K562 (cell line): ENCODE results near the gene ERN1. TPM values are rescaled to one million over a fixed set of nuclear protein-coding genes. Genes with fewer than 3 reads are reported as not detected.

Experiments
- ARID1B ChIP-seq: fragments of 450-650 bp; IDR thresholded peaks from 2 replicates; pipeline ENCODE4 v1.6.1; 2016; ENCODE audit warnings: antibody characterized with exemption, mild to moderate bottlenecking, inconsistent platforms
- CBX3 ChIP-seq, 2 experiments: IDR thresholded peaks; 1 replicate in 1 of 2; 2 replicates in 1 of 2; pipeline ENCODE4 v1.6.1; 2012; ENCODE audit warnings: inconsistent platforms in 2 of 2, low read length in 2 of 2, borderline replicate concordance in 1 of 2, control low read depth in 1 of 2
- CBX8 ChIP-seq: fragments of 200-600 bp; sonication (generic); IDR thresholded peaks from 2 replicates; pipeline ENCODE4 v1.6.1; 2012; ENCODE audit warnings: borderline replicate concordance, mixed run types, low read depth, mild to moderate bottlenecking, moderate library complexity, mixed read lengths, low read length, control low read depth, inconsistent platforms; ENCODE audit not compliant: poor library complexity, severe bottlenecking; ENCODE audit errors: extremely low read depth
- ELF2 ChIP-seq: fragments of 250-450 bp; sonication (Bioruptor Pico); IDR thresholded peaks from 2 replicates; pipeline ENCODE4 v1.5.0; 2021; ENCODE audit warnings: mild to moderate bottlenecking
- EP300 ChIP-seq: IDR thresholded peaks from 2 replicates; pipeline ENCODE4 v1.6.1; 2012; ENCODE audit warnings: low read length, improper control_type of control experiment
- ETV6 ChIP-seq, 3 experiments: fragments of 150-350 bp in 1 of 3; sonication (generic) in 1 of 3; formaldehyde crosslinking in 1 of 3; IDR thresholded peaks; 2 replicates each; pipeline versions ENCODE4 v1.6.1 to v1.8.0; 2014 to 2022; ENCODE audit warnings: borderline replicate concordance in 2 of 3, low read depth in 2 of 3, antibody characterized with exemption in 1 of 3, low read length in 1 of 3, mild to moderate bottlenecking in 1 of 3, missing genetic modification reagents in 1 of 3
- JUNB ChIP-seq: fragments of 450-650 bp; formaldehyde crosslinking; conservative IDR thresholded peaks from 2 replicates; pipeline ENCODE4 v1.4.0; 2020; ENCODE audit warnings: mild to moderate bottlenecking
- KDM1A ChIP-seq, 2 experiments: fragments of 450-650 bp; IDR thresholded peaks; 2 replicates each; pipeline ENCODE4 v1.6.1; 2016; ENCODE audit warnings: mild to moderate bottlenecking in 2 of 2
- MECOM ChIP-seq: fragments of 250-450 bp; sonication (Bioruptor Pico); IDR thresholded peaks from 2 replicates; pipeline ENCODE4 v1.8.0; 2022; ENCODE audit warnings: inconsistent platforms
- POU5F1 ChIP-seq: fragments of 150-350 bp; IDR thresholded peaks from 2 replicates; pipeline ENCODE4 v1.6.1; 2014; ENCODE audit warnings: borderline replicate concordance, low read length, low read depth, mild to moderate bottlenecking; ENCODE audit not compliant: partially characterized antibody
- SIX5 ChIP-seq, 2 experiments: IDR thresholded peaks; 2 replicates each; pipeline ENCODE4 v1.6.1; 2011; ENCODE audit warnings: low read length in 2 of 2, borderline replicate concordance in 1 of 2, low read depth in 1 of 2, mild to moderate bottlenecking in 1 of 2, moderate library complexity in 1 of 2; ENCODE audit not compliant: insufficient read depth in 1 of 2
- SMAD2 ChIP-seq: fragments of 150-350 bp; IDR thresholded peaks from 2 replicates; pipeline ENCODE4 v1.6.1; 2014; ENCODE audit warnings: low read depth, mild to moderate bottlenecking, low read length
- SMARCA4 ChIP-seq: fragments of 450-650 bp; IDR thresholded peaks from 2 replicates; pipeline ENCODE4 v1.6.1; 2016
- SOX6 ChIP-seq: fragments of 450-650 bp; IDR thresholded peaks from 2 replicates; pipeline ENCODE4 v1.6.1; 2014; ENCODE audit warnings: mild to moderate bottlenecking
- ZBTB8A ChIP-seq: fragments of 450-650 bp; IDR thresholded peaks from 2 replicates; pipeline ENCODE4 v1.6.1; 2018; ENCODE audit warnings: mild to moderate bottlenecking, moderate library complexity; ENCODE audit not compliant: partially characterized antibody
- ZNF217 ChIP-seq: sonication (generic); formaldehyde crosslinking; IDR thresholded peaks from 2 replicates; pipeline ENCODE4 v1.8.0; 2022; ENCODE audit warnings: mild to moderate bottlenecking, missing genetic modification reagents
- polyA plus RNA-seq, 8 experiments: library from polyadenylated mRNA; depleted of rRNA in 4 of 8; stranded (reverse) in 5 of 8; unstranded in 3 of 8; fragments of >200 nt; fragmentation: Nextera tagmentation in 2 of 8; fragmentation: Illumina TruSeq in 1 of 8; extraction: Ambion mirVana in 2 of 8; extraction: Trizol in 1 of 8; gene quantifications; 2 replicates each; pipeline versions ENCODE4 v1.2.1 to v1.2.3, GENCODE V29; 2011 to 2014; ENCODE audit warnings: inconsistent platforms in 1 of 8, missing spikeins in 1 of 8
- total RNA-seq, 7 experiments: library from RNA; depleted of rRNA in 6 of 7; stranded (reverse); fragments of >200 nt in 6 of 7; fragmentation: Illumina TruSeq in 2 of 7; extraction: Trizol in 2 of 7; gene quantifications; 2 replicates each; pipeline versions ENCODE4 v1.2.1 to v1.2.3, GENCODE V29; 2011 to 2021; ENCODE audit warnings: low replicate concordance in 1 of 7
- TF ChIP-seq, protein P1 (sequence below): IDR thresholded peaks from 2 replicates; pipeline ENCODE4 v1.6.1; 2011; ENCODE audit not compliant: insufficient read length; ENCODE audit errors: extremely low read depth
- TF ChIP-seq, protein P2 (sequence below), 2 experiments: fragments of 450-650 bp; IDR thresholded peaks; 2 replicates each; pipeline ENCODE4 v1.6.1; 2016; ENCODE audit warnings: mild to moderate bottlenecking in 2 of 2, borderline replicate concordance in 1 of 2, low read depth in 1 of 2, moderate library complexity in 1 of 2

The ERN1 gene
- total and polyA plus RNA-seq, 9 of the 15 experiments (the other 6 are each of a cell fraction or from before 2014, with no cell fraction given) = 2.1 to 22.5 (median 7.3) TPM

DNA sequence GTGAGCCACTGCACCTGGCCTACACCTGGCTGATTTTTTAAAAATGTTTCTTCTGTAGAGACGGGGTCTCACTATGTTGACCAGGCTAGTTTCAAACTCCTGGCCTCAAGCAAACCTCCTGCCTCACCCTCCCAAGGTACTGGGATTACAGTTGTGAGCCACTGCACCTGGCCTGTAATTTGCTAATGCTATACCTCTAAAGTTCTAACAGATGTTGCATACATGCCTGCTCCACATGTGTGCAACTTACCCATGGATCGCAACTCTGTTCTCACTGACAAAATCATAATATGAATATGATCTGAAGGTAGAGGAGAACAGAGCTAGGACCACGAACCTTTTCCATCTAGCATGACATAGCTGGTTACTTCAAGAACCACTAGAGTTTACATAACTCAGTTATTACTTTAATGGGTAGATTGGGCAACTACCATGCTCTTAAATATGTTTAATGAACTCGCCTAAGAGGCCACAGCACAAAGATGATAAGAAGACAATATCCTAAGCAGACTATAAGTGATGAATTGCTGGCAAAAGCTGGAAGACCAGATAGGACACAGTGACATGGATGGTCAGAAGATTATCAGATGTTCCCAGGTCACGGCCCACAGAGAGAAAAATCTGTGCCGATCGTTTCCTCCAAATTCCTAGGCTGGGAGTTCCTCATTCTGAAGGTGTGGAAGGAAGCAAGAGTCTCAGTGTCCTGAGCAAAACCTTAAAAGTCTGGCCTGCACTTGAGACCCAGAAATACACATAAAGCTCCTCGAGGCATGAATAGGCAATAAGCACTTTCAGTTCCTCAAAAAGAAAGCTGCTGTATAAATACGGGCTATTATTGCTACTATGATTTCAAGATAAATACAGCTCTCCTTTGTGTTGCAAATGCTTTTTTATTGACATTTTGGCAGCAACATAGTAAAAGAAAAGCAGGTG, 55.9 kb downstream of the ERN1 start (continued):
- TF ChIP-seq POU5F1 (no peak), ARID1B (peak; percentile 60; the same call in 1 of the 2 replicates), JUNB (no peak), CBX8 (no peak), ZBTB8A (no peak), ZNF217 (CRISPR knock-in tag) (no peak), CBX3 (IDR thresholded peaks at IDR 0.05; ENCODE audit: borderline replicate concordance in 1 of 2, low read length in 2 of 2) (no peak), ETV6 (IDR thresholded peaks at IDR 0.05; ENCODE audit: borderline replicate concordance in 1 of 2, low read depth in 2 of 2, low read length in 1 of 2) (no peak), ETV6 (CRISPR knock-in tag; IDR thresholded peaks at IDR 0.05; ENCODE audit: borderline replicate concordance) (no peak), EP300 (peak; percentile 29; the same call in 1 of the 2 replicates), KDM1A (IDR thresholded peaks at IDR 0.05) (peak; percentile 42 to 56; a peak in 2 of 4 replicates), SMARCA4 (0 out of 2 replicates have a peak, but pooled peaks have one; percentile 25), MECOM (CRISPR knock-in tag) (peak; percentile 89), ELF2 (CRISPR knock-in tag) (no peak), SMAD2 (no peak), SIX5 (IDR thresholded peaks at IDR 0.05; ENCODE audit: borderline replicate concordance in 1 of 2, insufficient read depth in 1 of 2, low read depth in 1 of 2, low read length in 2 of 2) (no peak), SOX6 (peak; percentile 89)
- TF ChIP-seq, protein P1, sequence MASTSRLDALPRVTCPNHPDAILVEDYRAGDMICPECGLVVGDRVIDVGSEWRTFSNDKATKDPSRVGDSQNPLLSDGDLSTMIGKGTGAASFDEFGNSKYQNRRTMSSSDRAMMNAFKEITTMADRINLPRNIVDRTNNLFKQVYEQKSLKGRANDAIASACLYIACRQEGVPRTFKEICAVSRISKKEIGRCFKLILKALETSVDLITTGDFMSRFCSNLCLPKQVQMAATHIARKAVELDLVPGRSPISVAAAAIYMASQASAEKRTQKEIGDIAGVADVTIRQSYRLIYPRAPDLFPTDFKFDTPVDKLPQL = no peak
- TF ChIP-seq, protein P2, sequence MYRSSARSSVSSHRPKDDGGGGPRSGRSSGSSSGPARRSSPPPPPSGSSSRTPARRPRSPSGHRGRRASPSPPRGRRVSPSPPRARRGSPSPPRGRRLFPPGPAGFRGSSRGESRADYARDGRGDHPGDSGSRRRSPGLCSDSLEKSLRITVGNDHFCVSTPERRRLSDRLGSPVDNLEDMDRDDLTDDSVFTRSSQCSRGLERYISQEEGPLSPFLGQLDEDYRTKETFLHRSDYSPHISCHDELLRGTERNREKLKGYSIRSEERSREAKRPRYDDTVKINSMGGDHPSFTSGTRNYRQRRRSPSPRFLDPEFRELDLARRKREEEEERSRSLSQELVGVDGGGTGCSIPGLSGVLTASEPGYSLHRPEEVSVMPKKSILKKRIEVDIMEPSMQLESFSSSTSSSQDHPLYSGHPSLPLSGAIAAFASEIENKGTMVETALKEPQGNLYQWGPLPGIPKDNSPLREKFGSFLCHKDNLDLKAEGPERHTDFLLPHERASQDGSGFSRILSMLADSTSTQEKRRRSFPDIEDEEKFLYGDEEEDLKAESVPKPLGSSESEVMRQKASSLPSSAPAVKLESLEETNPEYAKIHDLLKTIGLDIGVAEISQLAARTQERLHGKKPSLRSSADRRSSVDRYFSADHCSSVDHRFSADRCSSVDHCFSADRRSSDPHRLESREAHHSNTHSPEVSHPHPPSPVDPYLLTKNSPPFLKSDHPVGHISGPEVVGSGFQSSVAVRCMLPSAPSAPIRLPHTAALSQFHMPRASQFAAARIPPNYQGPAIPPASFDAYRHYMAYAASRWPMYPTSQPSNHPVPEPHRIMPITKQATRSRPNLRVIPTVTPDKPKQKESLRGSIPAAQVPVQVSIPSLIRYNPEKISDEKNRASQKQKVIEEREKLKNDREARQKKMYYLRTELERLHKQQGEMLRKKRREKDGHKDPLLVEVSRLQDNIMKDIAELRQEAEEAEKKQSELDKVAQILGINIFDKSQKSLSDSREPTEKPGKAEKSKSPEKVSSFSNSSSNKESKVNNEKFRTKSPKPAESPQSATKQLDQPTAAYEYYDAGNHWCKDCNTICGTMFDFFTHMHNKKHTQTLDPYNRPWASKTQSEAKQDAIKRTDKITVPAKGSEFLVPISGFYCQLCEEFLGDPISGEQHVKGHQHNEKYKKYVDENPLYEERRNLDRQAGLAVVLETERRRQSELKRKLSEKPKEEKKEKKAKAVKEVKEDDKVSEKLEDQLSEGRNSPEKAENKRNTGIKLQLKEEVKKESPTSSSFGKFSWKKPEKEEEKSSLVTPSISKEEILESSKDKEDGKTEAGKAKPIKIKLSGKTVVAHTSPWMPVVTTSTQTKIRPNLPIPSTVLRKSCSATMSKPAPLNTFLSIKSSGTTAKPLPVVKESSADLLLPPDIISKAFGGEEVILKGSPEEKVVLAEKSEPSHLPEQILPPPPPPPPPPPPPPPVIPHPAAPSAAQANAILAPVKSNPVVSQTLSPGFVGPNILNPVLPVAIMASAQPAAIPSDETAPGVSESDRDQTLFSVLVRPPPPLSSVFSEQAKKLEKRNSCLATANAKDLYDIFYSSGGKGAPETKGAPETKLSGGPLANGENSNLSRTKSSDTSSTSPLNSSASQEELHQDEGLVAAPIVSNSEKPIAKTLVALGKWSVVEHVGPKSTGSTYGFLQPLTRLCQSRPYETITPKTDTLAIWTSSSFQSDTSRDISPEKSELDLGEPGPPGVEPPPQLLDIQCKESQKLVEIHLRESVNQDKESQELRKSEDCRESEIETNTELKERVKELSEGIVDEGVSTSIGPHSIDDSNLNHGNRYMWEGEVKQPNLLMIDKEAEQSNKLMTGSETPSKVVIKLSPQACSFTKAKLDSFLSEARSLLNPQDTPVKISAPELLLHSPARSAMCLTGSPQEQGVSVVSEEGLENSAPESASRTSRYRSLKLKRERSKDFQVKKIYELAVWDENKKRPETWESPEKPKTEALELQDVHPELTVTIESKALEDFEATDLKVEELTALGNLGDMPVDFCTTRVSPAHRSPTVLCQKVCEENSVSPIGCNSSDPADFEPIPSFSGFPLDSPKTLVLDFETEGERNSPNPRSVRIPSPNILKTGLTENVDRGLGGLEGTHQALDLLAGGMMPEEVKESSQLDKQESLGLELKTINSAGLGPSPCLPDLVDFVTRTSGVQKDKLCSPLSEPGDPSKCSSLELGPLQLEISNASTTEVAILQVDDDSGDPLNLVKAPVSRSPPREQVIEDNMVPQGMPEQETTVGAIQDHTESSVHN (IDR thresholded peaks at IDR 0.05; ENCODE audit: borderline replicate concordance in 1 of 2, low read depth in 1 of 2) = no peak
